Heart left ventricle (tissue), 16 donors: Measurements from ENCODE around the gene PHLDA2. TPM values are rescaled to one million over a fixed set of nuclear protein-coding genes. Genes with fewer than 3 reads are reported as not detected.
A peak's percentile ranks its signal among the peaks of the same experiment; 100 is the strongest.
"Not testable (repeated sequence)": the region's sequence is repeated elsewhere in the genome, so short reads cannot be mapped to it uniquely, and the experiment has no call there.

Experiments used
- ATAC-seq, 4 donors: fragments of 200-7000 bp; cut with Tn5 transposase; one replicate each; pipeline ENCODE4 v1.9.1; 2020 to 2022; ENCODE audit warnings: moderate library complexity in 4 of 4, mild to moderate bottlenecking in 3 of 4, moderate number of reproducible peaks in 1 of 4
- DNase-seq, 5 donors: peaks; one replicate each; pipeline ENCODE4 v3.0.0-alpha.2; 2020
- H3K27ac ChIP-seq, 12 donors: fragments of 200-600 bp; sonication (generic) in 4 of 12; one replicate each; pipeline versions ENCODE4 v1.5.0 to v1.8.0; 2016 to 2022; ENCODE audit warnings: mild to moderate bottlenecking in 2 of 12
- H3K27me3 ChIP-seq, 9 donors: fragments of 200-600 bp; sonication (generic) in 2 of 9; one replicate each; pipeline versions ENCODE4 v1.5.1 to v1.8.0; 2016 to 2022; ENCODE audit warnings: mild to moderate bottlenecking in 3 of 9
- H3K36me3 ChIP-seq, 9 donors: fragments of 200-600 bp; sonication (generic) in 2 of 9; one replicate each; pipeline versions ENCODE4 v1.5.0 to v1.8.0; 2018 to 2022; ENCODE audit warnings: mild to moderate bottlenecking in 2 of 9
- H3K4me1 ChIP-seq, 12 donors: fragments of 200-600 bp; sonication (generic) in 4 of 12; one replicate each; pipeline versions ENCODE4 v1.5.0 to v1.8.0; 2016 to 2022; ENCODE audit warnings: mild to moderate bottlenecking in 3 of 12
- H3K4me3 ChIP-seq, 12 donors: fragments of 200-600 bp; sonication (generic) in 4 of 12; one replicate each; pipeline versions ENCODE4 v1.5.0 to v1.8.0; 2017 to 2022; ENCODE audit warnings: mild to moderate bottlenecking in 9 of 12, moderate library complexity in 4 of 12
- H3K9me3 ChIP-seq, 12 donors: fragments of 200-600 bp; sonication (generic) in 4 of 12; one replicate each; pipeline versions ENCODE4 v1.5.0 to v1.8.0; 2016 to 2022; ENCODE audit warnings: mild to moderate bottlenecking in 1 of 12
- CTCF ChIP-seq, 12 donors: fragments of 200-600 bp; sonication (generic) in 4 of 12; IDR thresholded peaks; one replicate each; pipeline versions ENCODE4 v1.5.0 to v1.8.0; 2018 to 2022; ENCODE audit warnings: antibody characterized with exemption in 12 of 12, mild to moderate bottlenecking in 5 of 12
- POLR2A ChIP-seq, 2 donors: fragments of 450-650 bp; IDR thresholded peaks; one replicate each; pipeline ENCODE4 v1.6.1; 2017; ENCODE audit warnings: antibody characterized with exemption in 2 of 2, mild to moderate bottlenecking in 2 of 2, moderate library complexity in 2 of 2
- WGBS, 4 donors: extraction: QIAGEN DNeasy Blood & Tissue Kit in 2 of 4; methylation state at CpG; one replicate each; pipeline versions ENCODE4 v1.1.5 to v1.1.7; 2013 to 2018; 5-methylcytosine and 5-hydroxymethylcytosine counted together
- intact Hi-C, 10 donors: fragments of 100-400 bp; cut with DNase I; formaldehyde crosslinking; loops; one replicate each; pipeline versions ENCODE4 v1.11.1 to v1.14.2; 2022
- polyA plus RNA-seq, 2 donors: library from polyadenylated mRNA; stranded (reverse); fragments of 200-250 nt; gene quantifications; one replicate each; pipeline ENCODE4 v1.2.3, GENCODE V29; 2013
- total RNA-seq, 9 donors: library from RNA; depleted of rRNA in 2 of 9; stranded (reverse); fragments of >200 nt in 2 of 9; fragmentation: NEBNext Ultra II Directional in 3 of 9; extraction: Animal tissue kit (Norgen Biotek cat#: 25700) in 3 of 9; gene quantifications; one replicate each; pipeline versions ENCODE4 v1.1.0 to v1.2.4, GENCODE V29; 2016 to 2023
- donor health status: ischemic (EF 13 %, LVEDD 7.1; RV severe dilation, severe dysfunction).
- donor health status: healthy with polysubstance abuse.
- donor health status: DM: no; HTN: yes; CAD: no.
- donor health status: DM: no; HTN: no; CAD: no.
- donor health status: ischemic (EF 25% LVEDD 6.9; RV normal size, moderate dysfunction).
- donor health status: ischemic (EF 25% LVEDD 5.7; RV mildly dilated, moderate dysfunction).
- donor health status: healthy.
- donor health status: DM: yes; HTN: yes; CAD: no.
- donor health status: ischemic (EF 35%, LVEDD 5.7; RV mildly dilated, moderate dysfunction).
- donor health status: nonischemic (EF 11% LVEDD 7.7; RV severe dilation, severe dysfunction).
- donor health status: DM: yes; HTN: yes; CAD: no.
- donor health status: PGD.
- donor health status: ischemic (EF 29% LVEDD 5.4; RV normal size, mild dysfunction).
- donor health status: nonischemic (EF 23%, LVEDD 6.1; RV moderate dilation, normal function).

Gene PHLDA2
- total and polyA plus RNA-seq, 11 donors = 0.40 to 9.2 (median 1.0) TPM; not detected in 2

GRCh38 chr11:2940147-2940920, 11.1 kb upstream of the PHLDA2 start:
- Histone ChIP-seq H3K4me1 (peaks cover 0 to 33% (median 15%) of the 10 kb centered on the region in 12 donors), H3K27ac (peak overlapping the region in 6 of 12 donors; percentile 24 to 67 (median 48)), H3K9me3 (peaks cover 0 to 15% (median 9%) of the 10 kb centered on the region in 12 donors), H3K4me3 (no peak overlapping the region), H3K27me3 (no peaks in the 10 kb centered on the region), H3K36me3 (peaks cover 0 to 10% (median 6%) of the 10 kb centered on the region in 9 donors)
- DNase-seq = peak in 4 of 5 donors; percentile 20 to 85 (median 68)
- peak in 3 of 4 donors; percentile 63 to 80 (median 65) for ATAC-seq
- intact Hi-C loops = no loop called here
- 49 to 62% (median 61%) methylated on average over 9 to 16 of the region's 16 CpGs for WGBS, 4 donors
- TF ChIP-seq CTCF (IDR thresholded peaks at IDR 0.05) = no peak
- TF ChIP-seq POLR2A (IDR thresholded peaks at IDR 0.05) = no peak

- peaks cover 0 to 17% (median 10%) of the 10 kb centered on the region in 12 donors for H3K4me1 ChIP-seq
- H3K4me3 ChIP-seq, H3K27ac ChIP-seq, H3K27me3 ChIP-seq, intact Hi-C loops, ATAC-seq, H3K36me3 ChIP-seq: not testable (repeated sequence)
- 79 to 92% (median 87%) methylated on average over 20 of the region's 20 CpGs for WGBS, 4 donors
- peaks cover 0 to 15% (median 9%) of the 10 kb centered on the region in 12 donors for H3K9me3 ChIP-seq
- peak in 1 of 5 donors; percentile 9 for DNase-seq
Observed at GRCh38 chr11:2938458-2939418, 9.5 kb upstream of the PHLDA2 start.

GRCh38 chr11:2937641-2938457, 8.6 kb upstream of the PHLDA2 start:
- H3K9me3 ChIP-seq = peaks cover 0 to 15% (median 9%) of the 10 kb centered on the region in 12 donors
- H3K4me1 ChIP-seq = peaks cover 0 to 24% (median 10%) of the 10 kb centered on the region in 12 donors
- H3K4me3 ChIP-seq, H3K36me3 ChIP-seq, H3K27ac ChIP-seq, H3K27me3 ChIP-seq, ATAC-seq, intact Hi-C loops, DNase-seq: not testable (repeated sequence)
- 86 to 92% (median 91%) methylated on average over 31 to 32 of the region's 32 CpGs for WGBS, 4 donors

- DNase-seq (peak in 2 of 5 donors; percentile 10 to 21), ATAC-seq (no peak)
- 81 to 91% (median 86%) methylated on average over 11 to 14 of the region's 14 CpGs for WGBS, 4 donors
- H3K4me1 ChIP-seq = peaks cover 0 to 21% (median 8%) of the 10 kb centered on the region in 12 donors
- H3K27ac ChIP-seq = no peak overlapping the region
- H3K9me3 ChIP-seq = peaks cover 0 to 15% (median 9%) of the 10 kb centered on the region in 12 donors
- intact Hi-C loops = no loop called here
- no peak overlapping the region for H3K4me3 ChIP-seq
- H3K36me3 ChIP-seq = no peaks in the 10 kb centered on the region
- no peak for TF ChIP-seq CTCF (IDR thresholded peaks at IDR 0.05)
- no peak for TF ChIP-seq POLR2A (IDR thresholded peaks at IDR 0.05)
- peaks cover under 1 to 10% (median 5%) of the 10 kb centered on the region in 9 donors for H3K27me3 ChIP-seq
Observed at GRCh38 chr11:2934611-2935239, 5.5 kb upstream of the PHLDA2 start.
